ENCODE results near the gene DCAF16.

DNA sequence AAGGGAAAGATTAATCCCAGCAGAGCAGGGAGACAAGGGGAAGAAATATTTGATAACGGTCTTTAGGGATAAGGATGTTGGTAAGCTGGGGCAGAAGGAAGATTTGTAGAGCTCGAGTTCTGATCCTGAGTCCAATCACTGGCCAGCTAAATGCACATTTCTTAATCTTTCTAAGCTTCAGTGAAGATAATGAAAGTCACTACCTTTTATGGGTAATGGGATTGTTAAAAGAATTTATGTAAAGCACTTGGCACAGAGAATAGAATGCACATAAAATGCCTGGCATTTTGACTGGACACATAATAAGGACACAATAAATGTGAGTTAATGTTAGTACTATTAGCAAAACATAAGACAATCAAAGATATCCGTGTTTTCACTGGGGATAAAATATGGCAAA lies 43.5 kb upstream of the DCAF16 start:
- no peak for TF ChIP-seq EZH2 (IDR thresholded peaks at IDR 0.05)
- TF ChIP-seq, protein P1, sequence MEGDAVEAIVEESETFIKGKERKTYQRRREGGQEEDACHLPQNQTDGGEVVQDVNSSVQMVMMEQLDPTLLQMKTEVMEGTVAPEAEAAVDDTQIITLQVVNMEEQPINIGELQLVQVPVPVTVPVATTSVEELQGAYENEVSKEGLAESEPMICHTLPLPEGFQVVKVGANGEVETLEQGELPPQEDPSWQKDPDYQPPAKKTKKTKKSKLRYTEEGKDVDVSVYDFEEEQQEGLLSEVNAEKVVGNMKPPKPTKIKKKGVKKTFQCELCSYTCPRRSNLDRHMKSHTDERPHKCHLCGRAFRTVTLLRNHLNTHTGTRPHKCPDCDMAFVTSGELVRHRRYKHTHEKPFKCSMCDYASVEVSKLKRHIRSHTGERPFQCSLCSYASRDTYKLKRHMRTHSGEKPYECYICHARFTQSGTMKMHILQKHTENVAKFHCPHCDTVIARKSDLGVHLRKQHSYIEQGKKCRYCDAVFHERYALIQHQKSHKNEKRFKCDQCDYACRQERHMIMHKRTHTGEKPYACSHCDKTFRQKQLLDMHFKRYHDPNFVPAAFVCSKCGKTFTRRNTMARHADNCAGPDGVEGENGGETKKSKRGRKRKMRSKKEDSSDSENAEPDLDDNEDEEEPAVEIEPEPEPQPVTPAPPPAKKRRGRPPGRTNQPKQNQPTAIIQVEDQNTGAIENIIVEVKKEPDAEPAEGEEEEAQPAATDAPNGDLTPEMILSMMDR (IDR thresholded peaks at IDR 0.05) = no peak

Measured in neural progenitor cell (in vitro differentiated cells).